Tibial artery (tissue), 4 donors: Measurements from ENCODE around the gene DNASE2.
"Not testable (repeated sequence)": the region's sequence is repeated elsewhere in the genome, so short reads cannot be mapped to it uniquely, and the experiment has no call there.

Source experiments
- DNase-seq, 2 donors: peaks; one replicate each; pipeline ENCODE4 v3.0.0-alpha.2; 2019
- H3K27ac ChIP-seq, 2 donors: fragments of 200-600 bp; sonication (generic) in 1 of 2; 1 replicate in 1 of 2; 2 replicates in 1 of 2; pipeline ENCODE4 v1.5.1; 2018 to 2019; ENCODE audit warnings: mild to moderate bottlenecking in 1 of 2
- H3K27me3 ChIP-seq, 2 donors: fragments of 200-600 bp; sonication (generic) in 1 of 2; one replicate each; pipeline versions ENCODE4 v1.5.1 to v1.6.0; 2016 to 2019
- H3K36me3 ChIP-seq, 3 donors: fragments of 200-600 bp; sonication (generic) in 2 of 3; one replicate each; pipeline ENCODE4 v1.5.1; 2016 to 2019; ENCODE audit warnings: mild to moderate bottlenecking in 2 of 3
- H3K4me1 ChIP-seq, 4 donors: fragments of 200-600 bp; sonication (generic) in 2 of 4; 1 replicate in 3 of 4; 2 replicates in 1 of 4; pipeline ENCODE4 v1.5.1; 2016 to 2019
- H3K4me3 ChIP-seq, 2 donors: fragments of 200-600 bp; sonication (generic) in 1 of 2; 1 replicate in 1 of 2; 2 replicates in 1 of 2; pipeline ENCODE4 v1.5.1; 2018 to 2019; ENCODE audit warnings: mild to moderate bottlenecking in 2 of 2
- H3K9me3 ChIP-seq, 3 donors: fragments of 200-600 bp; sonication (generic) in 1 of 3; one replicate each; pipeline ENCODE4 v1.5.1; 2016 to 2019
- CTCF ChIP-seq, 2 experiments: fragments of 200-600 bp in 1 of 2; fragments of 450-650 bp in 1 of 2; IDR thresholded peaks; one replicate each; pipeline ENCODE4 v1.5.1; 2017 to 2019; ENCODE audit warnings: antibody characterized with exemption in 2 of 2, mild to moderate bottlenecking in 1 of 2, moderate library complexity in 1 of 2
- intact Hi-C: fragments of 100-400 bp; cut with DNase I; formaldehyde crosslinking; loops from one replicate; pipeline ENCODE4 v1.15.0; 2023; ENCODE audit warnings: low total_unique reads

DNASE2 gene

DNA sequence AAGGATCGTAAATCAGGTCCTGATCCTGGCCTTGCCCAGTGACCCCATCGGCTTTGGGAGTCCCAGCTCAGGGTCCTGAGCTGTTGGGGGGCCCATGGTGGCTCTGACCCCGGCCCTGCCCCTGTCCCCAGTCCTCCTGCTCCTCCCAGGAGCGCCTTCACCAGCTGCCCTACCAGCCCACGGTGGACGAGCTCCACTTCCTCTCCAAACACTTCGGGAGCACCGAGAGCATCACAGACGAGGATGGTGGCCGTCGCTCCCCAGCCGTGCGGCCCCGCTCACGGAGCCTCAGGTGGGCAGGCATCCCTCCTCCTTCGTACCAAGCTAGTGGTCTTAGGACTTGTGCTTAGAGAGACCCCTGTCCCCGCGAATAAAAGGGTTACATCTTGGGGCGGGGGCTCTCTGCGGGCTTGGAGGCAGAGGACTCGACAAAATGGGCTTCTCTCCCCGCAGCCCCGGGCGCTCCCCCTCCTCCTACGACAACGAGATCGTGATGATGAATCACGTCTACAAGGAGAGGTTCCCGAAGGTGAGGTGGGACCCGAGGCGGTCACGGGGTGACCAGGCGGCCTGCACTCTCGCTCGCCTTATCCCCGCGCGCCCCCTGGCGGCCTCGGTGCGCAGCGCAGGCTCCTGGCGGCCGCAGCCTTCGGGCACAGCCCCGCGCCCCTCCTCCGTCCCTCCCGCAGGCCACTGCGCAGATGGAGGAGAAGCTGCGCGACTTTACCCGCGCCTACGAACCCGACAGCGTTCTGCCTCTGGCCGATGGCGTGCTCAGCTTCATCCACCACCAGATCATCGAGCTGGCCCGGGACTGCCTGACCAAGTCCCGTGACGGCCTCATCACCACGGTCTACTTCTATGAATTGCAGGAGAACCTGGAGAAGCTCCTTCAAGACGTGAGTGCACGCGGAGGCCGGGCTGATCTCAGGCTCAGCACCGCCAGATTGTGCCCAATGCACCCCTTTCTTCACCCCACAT is 33.8 kb downstream of the DNASE2 start:
- H3K27ac ChIP-seq = no peak overlapping the region
- H3K36me3 ChIP-seq = no peaks in the 10 kb centered on the region
- peak; percentile 73 to 84 for DNase-seq
- peaks cover 0 to 11% (median 6%) of the 10 kb centered on the region in 4 donors for H3K4me1 ChIP-seq
- H3K27me3 ChIP-seq = peaks cover 0 to 56% of the 10 kb centered on the region in 2 donors
- TF ChIP-seq CTCF (IDR thresholded peaks at IDR 0.05) = peak; percentile 98 to 99
- intact Hi-C loops = loop anchor here (5.0 kb wide), 1 partner anchor 80 kb away; no protein-coding TSS in a partner anchor
- peak overlapping the region in 1 of 2 donors; percentile 16 for H3K4me3 ChIP-seq
- H3K9me3 ChIP-seq = no peaks in the 10 kb centered on the region

DNA sequence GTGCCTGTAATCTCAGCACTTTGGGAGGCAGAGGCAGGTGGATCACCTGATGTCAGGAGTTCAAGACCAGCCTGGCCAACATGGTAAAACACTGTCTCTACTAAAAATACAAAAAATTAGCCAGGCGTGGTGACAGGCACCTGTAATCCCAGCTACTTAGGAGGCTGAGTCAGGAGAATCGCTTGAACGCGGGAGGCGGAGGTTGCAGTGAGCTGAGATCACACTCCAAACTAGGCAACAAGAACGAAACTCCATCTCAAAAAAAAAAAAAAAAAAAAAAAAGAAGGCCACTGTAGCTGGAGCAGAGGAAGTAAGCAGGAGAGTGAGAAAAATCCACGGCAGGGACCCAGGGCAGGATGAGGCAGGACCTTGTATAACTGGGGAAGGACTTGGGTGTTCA is 34.6 kb downstream of the DNASE2 start:
- peaks cover 0 to 57% of the 10 kb centered on the region in 2 donors for H3K27me3 ChIP-seq

DNA sequence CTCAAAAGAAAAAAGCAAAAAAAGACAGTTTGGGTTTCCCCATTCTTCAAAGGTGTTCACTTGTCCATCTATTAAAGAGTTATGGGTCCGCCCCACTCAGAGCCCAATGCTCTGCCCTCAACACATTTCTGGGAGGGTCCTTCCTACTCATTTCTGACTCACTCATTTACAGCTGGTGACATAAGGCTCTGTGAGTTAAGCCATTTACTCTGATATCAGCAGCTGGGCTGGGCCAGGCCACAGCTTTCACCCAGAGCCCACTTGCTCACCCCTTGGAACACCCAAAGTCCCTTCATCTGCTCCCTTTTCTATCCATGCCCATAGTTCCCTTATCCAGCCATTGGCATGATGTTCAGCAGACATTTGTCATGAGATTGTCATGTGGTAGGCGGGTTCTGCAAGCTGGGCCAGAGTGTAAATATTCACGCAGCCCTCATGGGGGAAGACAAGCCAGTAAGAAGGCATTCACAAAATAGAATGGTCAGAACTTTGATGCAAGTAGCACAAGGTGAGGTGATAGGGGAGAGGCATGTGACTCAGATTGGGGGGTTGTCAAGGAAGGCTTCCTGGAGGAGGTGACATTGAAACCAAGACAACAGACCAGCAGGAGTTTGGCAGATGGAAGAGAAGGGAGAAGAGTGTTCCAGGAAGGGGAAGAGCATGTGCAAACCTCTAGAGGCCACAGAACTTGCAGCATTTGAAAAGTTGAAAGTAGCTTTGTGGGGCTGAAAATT is 37.1 kb downstream of the DNASE2 start:
- Histone ChIP-seq H3K4me1 (peaks cover 0 to 23% (median 14%) of the 10 kb centered on the region in 4 donors), H3K36me3 (no peaks in the 10 kb centered on the region), H3K27ac (no peak overlapping the region), H3K4me3 (no peak overlapping the region), H3K27me3 (peaks cover 8 to 79% of the 10 kb centered on the region in 2 donors), H3K9me3 (no peaks in the 10 kb centered on the region)
- intact Hi-C loops = no loop called here
- TF ChIP-seq CTCF (IDR thresholded peaks at IDR 0.05) = no peak
- no peak for DNase-seq

More for the DNA sequence above, 34.6 kb downstream of the DNASE2 start:
- not testable (repeated sequence) for H3K27ac ChIP-seq, H3K9me3 ChIP-seq, H3K4me3 ChIP-seq, H3K36me3 ChIP-seq, DNase-seq
- intact Hi-C loops = loop anchor here (5.0 kb wide), 1 partner anchor 79 kb away; no protein-coding TSS in a partner anchor
- H3K4me1 ChIP-seq = peaks cover 0 to 11% (median 6%) of the 10 kb centered on the region in 4 donors

GRCh38 chr19:12843328-12843727 is 37.9 kb downstream of the DNASE2 start:
- H3K27ac ChIP-seq = no peak overlapping the region
- H3K27me3 ChIP-seq = peaks cover 10 to 87% of the 10 kb centered on the region in 2 donors
- H3K4me3 ChIP-seq = no peak overlapping the region
- no peak for DNase-seq
- H3K4me1 ChIP-seq = peaks cover 0 to 30% (median 21%) of the 10 kb centered on the region in 4 donors
- intact Hi-C loops = no loop called here
- no peaks in the 10 kb centered on the region for H3K9me3 ChIP-seq
- no peaks in the 10 kb centered on the region for H3K36me3 ChIP-seq
- no peak for TF ChIP-seq CTCF (IDR thresholded peaks at IDR 0.05)

DNA sequence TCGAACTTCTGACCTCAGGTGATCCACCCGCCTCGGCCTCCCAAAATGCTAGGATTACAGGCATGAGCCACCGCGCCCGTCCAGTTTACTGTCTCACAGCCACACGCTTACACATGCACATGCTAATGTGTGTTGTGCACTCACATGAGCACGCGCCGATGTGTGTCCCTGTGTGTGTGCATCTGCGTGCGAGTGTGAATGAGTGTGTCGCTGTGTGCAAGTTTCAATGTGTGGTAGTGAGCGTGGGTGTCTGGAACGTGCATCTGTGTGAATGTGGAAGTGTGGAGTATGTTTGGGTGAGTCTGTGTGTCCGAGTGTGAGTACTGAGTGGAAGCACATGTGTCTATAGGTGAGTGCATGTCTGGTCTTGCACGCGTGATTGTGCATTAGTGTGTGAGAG is 38.7 kb downstream of the DNASE2 start:
- H3K27me3 ChIP-seq = peaks cover 10 to 89% of the 10 kb centered on the region in 2 donors
- no peak for DNase-seq
- no peak overlapping the region for H3K27ac ChIP-seq
- H3K4me1 ChIP-seq = peaks cover 0 to 28% (median 23%) of the 10 kb centered on the region in 4 donors
- H3K9me3 ChIP-seq = no peaks in the 10 kb centered on the region
- intact Hi-C loops = no loop called here
- TF ChIP-seq CTCF (IDR thresholded peaks at IDR 0.05) = no peak
- H3K4me3 ChIP-seq = no peak overlapping the region
- no peaks in the 10 kb centered on the region for H3K36me3 ChIP-seq
